GM23248 (cell line): ENCODE results near the gene GAS2L1. TPM values are rescaled to one million over a fixed set of nuclear protein-coding genes. Genes with fewer than 3 reads are reported as not detected.

Experiments
- DNase-seq: peaks from one replicate; pipeline ENCODE4 v3.0.0-alpha.2; 2015
- H2AFZ ChIP-seq: fragments of 200-600 bp; sonication (generic); 2 replicates; pipeline ENCODE4 v1.6.1; 2016; ENCODE audit warnings: antibody characterized with exemption
- H3F3A ChIP-seq: fragments of 200-600 bp; sonication (generic); 2 replicates; pipeline ENCODE4 v1.6.1; 2016; ENCODE audit warnings: mild to moderate bottlenecking, antibody characterized with exemption, mixed run types; ENCODE audit not compliant: insufficient read depth
- H3K27ac ChIP-seq: fragments of 200-600 bp; sonication (generic); 2 replicates; pipeline ENCODE4 v1.5.1; 2016; ENCODE audit warnings: mild to moderate bottlenecking
- H3K27me3 ChIP-seq: fragments of 200-600 bp; sonication (generic); replicated peaks from 2 replicates; pipeline ENCODE4 v1.6.1; 2016; ENCODE audit warnings: mild to moderate bottlenecking; ENCODE audit not compliant: insufficient read depth
- H3K36me3 ChIP-seq: fragments of 200-600 bp; sonication (generic); 2 replicates; pipeline ENCODE4 v1.6.1; 2016; ENCODE audit warnings: low read depth, mild to moderate bottlenecking
- H3K4me1 ChIP-seq: fragments of 200-600 bp; sonication (generic); 2 replicates; pipeline ENCODE4 v1.6.1; 2016; ENCODE audit warnings: mild to moderate bottlenecking; ENCODE audit not compliant: insufficient read depth
- H3K4me2 ChIP-seq: fragments of 200-600 bp; sonication (generic); one replicate; pipeline ENCODE4 v1.6.1; 2016; ENCODE audit warnings: mild to moderate bottlenecking; ENCODE audit not compliant: unreplicated experiment
- H3K4me3 ChIP-seq: fragments of 200-600 bp; sonication (generic); 2 replicates; pipeline ENCODE4 v1.5.1; 2016; ENCODE audit warnings: mild to moderate bottlenecking
- H3K79me2 ChIP-seq: fragments of 200-600 bp; sonication (generic); 2 replicates; pipeline ENCODE4 v1.6.1; 2016; ENCODE audit warnings: mild to moderate bottlenecking; ENCODE audit not compliant: insufficient read depth
- H3K9ac ChIP-seq: fragments of 200-600 bp; sonication (generic); 2 replicates; pipeline ENCODE4 v1.6.1; 2016; ENCODE audit warnings: mild to moderate bottlenecking
- H3K9me2 ChIP-seq: fragments of 200-600 bp; sonication (generic); 2 replicates; pipeline ENCODE4 v1.6.1; 2016; ENCODE audit warnings: mixed run types, mild to moderate bottlenecking, moderate library complexity; ENCODE audit not compliant: insufficient read depth
- H3K9me3 ChIP-seq: fragments of 200-600 bp; sonication (generic); one replicate; pipeline ENCODE4 v1.6.1; 2017; ENCODE audit warnings: low read depth
- H4K20me1 ChIP-seq: fragments of 200-600 bp; sonication (generic); 2 replicates; pipeline ENCODE4 v1.6.0; 2016; ENCODE audit not compliant: insufficient read depth
- EZH2 ChIP-seq: fragments of 200-600 bp; sonication (generic); IDR thresholded peaks from 2 replicates; pipeline ENCODE4 v1.6.1; 2018; ENCODE audit warnings: antibody characterized with exemption, mild to moderate bottlenecking; ENCODE audit not compliant: insufficient read depth, poor library complexity, severe bottlenecking
- EZH2phosphoT487 ChIP-seq: fragments of 200-600 bp; sonication (generic); IDR thresholded peaks from 2 replicates; pipeline ENCODE4 v1.6.1; 2018; ENCODE audit warnings: antibody characterized with exemption, moderate library complexity, mild to moderate bottlenecking, low read depth; ENCODE audit not compliant: insufficient read depth
- WGBS, 2 experiments: methylation state at CpG; one replicate each; pipeline ENCODE4 v1.1.6; 2015 to 2017; ENCODE audit warnings: low lambda C conversion rate in 2 of 2, low coverage in 1 of 2; ENCODE audit errors: missing lambda C conversion rate in 2 of 2; 5-methylcytosine and 5-hydroxymethylcytosine counted together
- in situ Hi-C: fragments of 300-500 bp; cut with MboI; formaldehyde crosslinking; loops from 2 replicates; pipeline ENCODE4 v1.15.0; 2020
- polyA plus RNA-seq: library from polyadenylated mRNA; unstranded; fragments of >200 nt; fragmentation: Nextera tagmentation; extraction: Ambion mirVana; gene quantifications from 2 replicates; pipeline ENCODE4 v1.2.1, GENCODE V29; 2016
- total RNA-seq: library from RNA; depleted of rRNA; stranded (reverse); fragments of >200 nt; shearing (Covaris generic); gene quantifications from 2 replicates; pipeline ENCODE4 v1.2.3, GENCODE V29; 2014

Gene GAS2L1
- total and polyA plus RNA-seq, 2 experiments from 2014 or later, result 21.2 to 23.7 TPM

- Histone ChIP-seq H3K9ac (no peak overlapping the region), H3K36me3 (no peaks in the 10 kb centered on the region; the same call in 1 of the 2 replicates), H3K27me3 (no peaks in the 10 kb centered on the region), H2AFZ (no peak overlapping the region), H3K4me3 (no peak overlapping the region), H3K9me3 (no peaks in the 10 kb centered on the region), H4K20me1 (no peaks in the 10 kb centered on the region), H3K4me2 (no peak overlapping the region), H3F3A (no peaks in the 10 kb centered on the region), H3K4me1 (no peaks in the 10 kb centered on the region), H3K79me2 (no peaks in the 10 kb centered on the region), H3K9me2 (no peaks in the 10 kb centered on the region), H3K27ac (no peak overlapping the region)
- TF ChIP-seq EZH2phosphoT487, result no peak
- TF ChIP-seq EZH2, result no peak
- WGBS, 2 experiments, result 94 to 95% methylated on average over 7 of the region's 7 CpGs
- in situ Hi-C loops, result no loop called here
- no peak for DNase-seq
Measured at GRCh38 chr22:29334148-29334547, 27.7 kb downstream of the GAS2L1 start.

- Histone ChIP-seq H3K27me3 (no peaks in the 10 kb centered on the region), H3K9me3 (no peaks in the 10 kb centered on the region), H2AFZ (no peak overlapping the region), H3K9ac (no peak overlapping the region), H3F3A (no peaks in the 10 kb centered on the region), H4K20me1 (no peaks in the 10 kb centered on the region), H3K4me3 (no peak overlapping the region), H3K4me2 (no peak overlapping the region), H3K79me2 (no peaks in the 10 kb centered on the region), H3K9me2 (no peaks in the 10 kb centered on the region), H3K36me3 (no peaks in the 10 kb centered on the region; the same call in 1 of the 2 replicates), H3K27ac (no peak overlapping the region), H3K4me1 (no peaks in the 10 kb centered on the region)
- in situ Hi-C loops, result no loop called here
- DNase-seq, result no peak
- WGBS, 2 experiments, result 94 to 95% methylated on average over 9 to 12 of the region's 12 CpGs
- TF ChIP-seq EZH2phosphoT487 (no peak), EZH2 (no peak)
Measured at GRCh38 chr22:29334696-29335344, 28.4 kb downstream of the GAS2L1 start.

DNA sequence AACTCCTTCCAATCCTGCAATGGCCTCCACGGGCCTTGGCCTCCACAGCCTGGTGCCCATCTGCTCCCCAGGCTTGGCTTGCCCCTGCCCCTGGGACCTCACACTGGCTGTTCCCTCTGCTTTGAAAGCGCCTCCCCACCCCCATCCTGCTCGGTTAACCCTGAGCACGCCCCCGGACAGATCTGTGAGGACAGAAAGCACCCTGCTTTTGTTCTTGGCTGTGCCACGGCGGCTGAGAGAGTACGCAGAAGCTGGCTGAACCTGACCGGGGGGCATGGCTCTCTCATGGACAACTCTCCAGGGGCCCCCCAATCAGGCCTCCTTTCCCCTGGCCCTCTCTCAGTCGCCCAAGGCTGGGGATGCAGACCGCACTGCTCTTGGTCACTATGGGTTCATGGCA is 29.2 kb downstream of the GAS2L1 start:
- DNase-seq, result no peak
- H4K20me1 ChIP-seq, result no peaks in the 10 kb centered on the region
- in situ Hi-C loops, result no loop called here
- H3K4me1 ChIP-seq, result no peaks in the 10 kb centered on the region
- H3K9ac ChIP-seq, result no peak overlapping the region
- H2AFZ ChIP-seq, result no peak overlapping the region
- no peak overlapping the region for H3K27ac ChIP-seq
- H3K27me3 ChIP-seq, result no peaks in the 10 kb centered on the region
- no peaks in the 10 kb centered on the region for H3F3A ChIP-seq
- no peak overlapping the region for H3K4me3 ChIP-seq
- H3K79me2 ChIP-seq, result no peaks in the 10 kb centered on the region
- no peaks in the 10 kb centered on the region for H3K9me2 ChIP-seq
- H3K9me3 ChIP-seq, result no peaks in the 10 kb centered on the region
- no peak for TF ChIP-seq EZH2
- no peak for TF ChIP-seq EZH2phosphoT487
- H3K4me2 ChIP-seq, result no peak overlapping the region
- H3K36me3 ChIP-seq, result no peaks in the 10 kb centered on the region; the same call in 1 of the 2 replicates
- 94 to 96% methylated on average over 11 of the region's 11 CpGs for WGBS, 2 experiments

GRCh38 chr22:29336751-29337490 is 30.5 kb downstream of the GAS2L1 start:
- no peaks in the 10 kb centered on the region for H4K20me1 ChIP-seq
- H3K27me3 ChIP-seq, result no peaks in the 10 kb centered on the region
- H3K4me1 ChIP-seq, result no peaks in the 10 kb centered on the region
- no peak for TF ChIP-seq EZH2
- no peak for TF ChIP-seq EZH2phosphoT487
- in situ Hi-C loops, result no loop called here
- H3K9ac ChIP-seq, result no peak overlapping the region
- no peak for DNase-seq
- no peaks in the 10 kb centered on the region for H3K9me2 ChIP-seq
- 87 to 92% methylated on average over 14 of the region's 14 CpGs for WGBS, 2 experiments
- H3F3A ChIP-seq, result no peaks in the 10 kb centered on the region
- H3K27ac ChIP-seq, result no peak overlapping the region
- no peak overlapping the region for H3K4me2 ChIP-seq
- H3K36me3 ChIP-seq, result peaks cover 4% of the 10 kb centered on the region; the same call in 1 of the 2 replicates
- no peak overlapping the region for H2AFZ ChIP-seq
- H3K9me3 ChIP-seq, result no peaks in the 10 kb centered on the region
- H3K4me3 ChIP-seq, result no peak overlapping the region
- no peaks in the 10 kb centered on the region for H3K79me2 ChIP-seq
